CD1c-positive myeloid dendritic cell (primary cell): ENCODE measurements around the gene MS4A10.
"Not testable (repeated sequence)": the region's sequence is repeated elsewhere in the genome, so short reads cannot be mapped to it uniquely, and the experiment has no call there.

Source experiments
- DNase-seq: peaks from one replicate; pipeline ENCODE4 v3.0.0-alpha.2; 2016; ENCODE audit errors: extremely low spot score

The MS4A10 gene

DNA sequence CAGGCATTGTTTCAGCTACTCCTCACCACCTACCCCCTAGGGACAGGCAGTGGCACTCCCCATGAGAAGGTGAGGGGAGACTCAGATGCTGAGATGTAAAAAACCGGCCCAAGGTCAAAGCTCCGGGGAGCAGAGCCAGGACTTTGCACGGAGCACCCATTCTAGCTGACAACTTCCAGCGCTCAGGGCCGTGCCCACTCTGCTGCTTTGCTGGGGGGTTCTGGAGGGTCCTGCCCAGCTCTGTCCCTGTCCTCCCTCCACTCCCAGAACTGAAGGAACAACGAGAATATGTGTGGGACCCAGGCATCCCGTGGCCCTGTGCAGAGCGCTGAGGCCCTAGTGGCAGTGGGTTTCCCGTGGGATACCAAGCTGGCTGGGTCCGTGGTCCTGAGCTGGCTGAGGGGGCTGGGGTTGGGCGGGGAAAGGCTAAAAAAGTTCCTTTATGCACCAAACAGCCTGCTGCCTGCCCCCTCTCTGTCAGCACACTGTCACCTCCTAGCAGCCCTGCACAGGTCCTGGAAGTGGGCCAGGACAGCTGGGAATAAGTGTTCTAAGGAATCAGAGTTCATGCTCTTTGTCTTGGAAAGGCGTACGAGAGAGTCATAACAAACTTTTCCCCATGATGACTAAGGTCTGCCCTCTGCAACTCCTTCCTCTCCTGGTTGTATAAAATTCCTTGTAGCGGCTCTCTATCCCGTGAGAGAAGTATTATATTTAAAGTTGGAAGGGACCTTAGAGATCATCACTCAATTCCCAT is 1.9 kb downstream of the MS4A10 start:
- DNase-seq, result no peak

DNA sequence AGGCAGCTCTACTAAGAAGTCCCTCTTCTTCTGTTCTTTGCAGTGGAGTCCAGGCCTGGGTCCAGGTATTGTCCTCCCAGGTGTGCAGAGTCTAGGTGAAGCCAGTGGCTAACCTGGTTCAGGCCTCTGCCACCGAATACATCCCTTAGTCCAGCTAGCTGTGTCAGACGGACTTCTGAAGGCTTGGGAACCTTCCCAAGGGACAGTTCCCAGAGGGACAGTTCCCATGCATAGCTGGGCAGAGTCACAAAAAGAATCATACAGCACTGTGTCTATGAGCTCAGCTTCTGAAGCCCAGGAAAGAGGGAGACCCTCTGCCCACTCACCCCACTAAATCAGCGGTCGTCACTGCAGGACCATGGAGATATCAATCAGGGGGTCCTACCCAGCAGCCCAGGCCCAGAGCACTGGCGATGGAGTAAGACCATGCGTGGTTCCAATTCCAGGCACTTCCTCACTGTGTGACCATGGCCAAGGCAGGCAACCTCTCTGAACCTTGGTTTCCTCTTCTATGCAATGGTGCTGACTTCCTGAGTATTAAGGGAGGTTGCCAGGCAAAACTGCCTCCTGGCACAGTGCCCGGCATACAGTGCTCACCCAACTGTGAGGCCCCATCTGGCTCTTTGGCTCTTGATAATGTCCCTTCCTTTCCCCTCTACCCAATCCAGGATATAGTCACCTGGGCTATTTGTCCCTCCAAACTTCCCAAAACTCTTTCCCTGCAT is 3.4 kb downstream of the MS4A10 start:
- no peak for DNase-seq

DNA sequence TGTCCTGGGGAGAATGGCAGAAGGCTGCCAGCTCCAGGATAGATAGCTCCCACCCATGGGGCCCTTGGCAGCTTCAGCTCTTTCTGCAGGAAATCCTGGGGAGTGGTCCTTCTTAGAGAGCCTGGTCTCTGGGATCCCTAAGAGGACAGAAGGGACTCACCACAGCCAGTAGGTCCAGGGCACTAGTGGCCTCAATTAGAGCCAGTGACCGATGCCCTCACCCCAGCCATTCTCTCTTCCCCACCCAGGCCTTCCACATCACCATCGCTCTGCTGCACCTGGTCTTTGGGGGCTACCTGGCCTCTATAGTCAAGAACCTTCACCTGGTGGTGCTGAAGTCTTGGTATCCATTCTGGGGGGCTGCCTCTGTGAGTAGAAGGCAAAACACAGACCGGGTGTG is 5.6 kb downstream of the MS4A10 start:
- no peak for DNase-seq

DNA sequence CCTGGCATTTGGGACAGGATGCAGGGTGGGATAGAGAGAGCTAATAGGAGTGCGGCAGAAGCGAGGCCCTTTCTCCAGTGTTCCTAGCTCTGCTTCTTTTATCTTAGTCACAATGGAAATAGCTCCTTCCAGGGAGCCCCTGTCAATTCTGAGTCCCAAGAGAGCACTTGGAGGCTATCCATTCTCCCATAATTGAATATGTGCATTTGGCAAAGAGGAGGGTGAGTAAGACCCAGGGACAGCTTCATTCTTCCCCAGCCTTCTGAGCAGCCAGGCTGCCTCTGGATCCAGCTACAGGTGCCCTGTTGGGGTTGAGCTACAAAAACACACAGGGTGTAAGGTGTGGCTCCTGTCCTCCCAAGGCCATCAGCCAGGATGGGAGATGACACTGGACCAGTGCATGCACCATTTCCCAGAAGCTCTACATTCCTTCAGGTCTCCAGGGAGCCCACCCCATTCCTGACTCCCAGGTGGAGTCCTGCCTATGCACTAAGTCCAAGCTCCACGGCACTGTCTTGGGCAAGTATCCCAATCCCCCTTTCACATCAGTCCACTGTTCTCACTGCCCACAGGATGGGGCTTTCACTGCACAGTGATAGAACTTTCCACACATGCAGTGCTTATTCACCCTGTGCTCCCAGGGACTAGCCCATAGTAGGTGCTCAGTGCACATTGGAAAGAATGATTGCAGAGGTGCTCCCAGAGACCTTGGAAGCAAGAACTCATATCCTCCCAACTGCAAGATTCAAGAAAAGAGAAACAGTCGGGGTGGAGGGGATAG is 6.2 kb downstream of the MS4A10 start:
- no peak for DNase-seq

DNA sequence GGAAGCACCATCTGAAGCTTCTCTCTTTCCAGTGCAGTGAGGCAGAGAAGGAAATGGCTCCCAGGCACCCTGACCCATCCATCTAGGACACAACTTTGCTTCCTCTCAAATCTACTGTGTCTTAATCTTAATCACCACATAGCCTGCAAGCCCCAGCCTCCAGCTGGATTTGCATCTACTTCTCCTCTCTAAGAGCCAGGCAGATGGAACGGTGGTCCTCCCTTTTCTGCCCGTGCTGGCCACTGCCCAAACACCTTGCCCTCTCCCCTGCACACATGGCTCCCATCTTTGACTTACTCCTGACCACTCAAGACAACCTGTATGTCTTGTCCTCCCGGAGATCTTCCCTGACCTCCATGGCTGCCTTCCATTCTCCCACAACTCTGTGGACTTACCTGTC is 7.4 kb downstream of the MS4A10 start:
- no peak for DNase-seq

DNA sequence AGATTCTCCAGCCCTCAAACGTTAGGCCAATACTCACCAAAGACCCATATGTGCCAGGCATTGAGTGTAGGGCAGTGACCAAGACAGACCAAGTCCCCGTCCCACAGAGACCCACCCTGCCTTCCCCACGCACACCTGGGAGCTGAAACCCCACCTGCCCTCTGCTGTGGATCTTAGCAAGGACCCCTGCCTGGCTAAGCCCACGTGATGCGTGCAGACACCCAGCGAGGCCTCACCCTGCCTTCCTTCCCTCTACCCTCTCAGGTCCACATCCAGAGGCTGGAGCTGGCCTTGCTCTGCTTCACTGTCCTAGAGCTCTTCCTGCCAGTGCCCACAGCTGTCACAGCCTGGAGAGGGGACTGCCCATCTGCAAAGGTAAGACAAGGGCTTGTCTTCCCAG is 10.2 kb downstream of the MS4A10 start:
- no peak for DNase-seq

DNA sequence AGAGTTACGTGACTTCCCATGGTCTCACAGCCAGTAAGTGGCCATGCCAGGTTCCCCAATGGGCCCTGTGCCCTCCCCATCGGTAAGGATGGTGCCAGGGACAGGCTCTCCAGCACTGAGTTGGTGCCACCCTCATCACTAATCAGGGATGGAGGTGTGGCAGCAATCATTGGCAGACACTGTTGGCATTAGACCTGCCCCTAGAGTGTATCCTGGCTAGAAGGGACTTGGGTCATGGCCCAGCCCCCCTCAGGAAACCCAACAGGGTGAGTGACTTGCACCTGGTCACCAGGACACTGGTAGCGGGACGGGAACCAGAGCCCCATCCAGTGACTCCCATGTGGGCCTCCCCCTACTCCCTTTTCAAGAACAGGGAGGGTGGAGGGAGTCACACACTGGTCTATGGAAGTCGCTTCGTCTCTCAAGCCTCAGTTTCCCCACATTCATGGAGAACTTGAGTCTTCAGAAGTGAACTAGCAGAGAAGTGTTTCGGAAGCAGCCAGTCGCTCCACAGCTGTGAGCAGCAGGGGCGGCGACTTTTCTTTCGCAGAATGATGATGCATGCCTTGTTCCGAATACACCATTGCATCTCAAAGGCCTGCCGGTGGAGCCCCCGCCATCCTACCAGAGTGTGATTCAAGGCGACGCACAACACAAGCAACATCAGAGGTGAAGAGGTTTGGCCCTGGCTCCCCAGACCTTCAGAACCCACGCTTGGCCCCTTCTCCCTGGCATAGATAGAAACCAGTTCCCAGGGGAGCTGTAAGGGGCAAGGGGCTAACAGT is 12.9 kb downstream of the MS4A10 start:
- DNase-seq, result no peak

DNA sequence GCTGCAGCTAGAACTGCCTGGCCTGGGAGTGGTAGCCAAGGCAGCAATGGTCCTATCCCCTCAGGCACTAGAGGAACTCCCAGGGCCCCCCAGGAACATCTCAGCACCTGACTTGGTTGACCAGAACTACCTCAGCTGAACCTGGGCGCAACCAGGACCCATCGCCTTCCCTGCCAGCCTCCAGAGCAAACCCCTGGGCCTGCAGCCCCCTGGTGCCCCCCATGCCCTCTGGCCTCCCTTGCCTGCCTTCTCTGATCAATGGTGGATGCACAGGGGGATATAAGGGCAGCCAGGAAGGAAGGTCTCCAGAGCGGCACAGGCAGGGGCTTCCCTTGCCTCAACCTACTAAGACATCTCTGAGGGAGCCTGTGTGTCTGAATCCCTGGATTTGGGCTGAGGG is 13.5 kb downstream of the MS4A10 start:
- DNase-seq, result no peak

DNA sequence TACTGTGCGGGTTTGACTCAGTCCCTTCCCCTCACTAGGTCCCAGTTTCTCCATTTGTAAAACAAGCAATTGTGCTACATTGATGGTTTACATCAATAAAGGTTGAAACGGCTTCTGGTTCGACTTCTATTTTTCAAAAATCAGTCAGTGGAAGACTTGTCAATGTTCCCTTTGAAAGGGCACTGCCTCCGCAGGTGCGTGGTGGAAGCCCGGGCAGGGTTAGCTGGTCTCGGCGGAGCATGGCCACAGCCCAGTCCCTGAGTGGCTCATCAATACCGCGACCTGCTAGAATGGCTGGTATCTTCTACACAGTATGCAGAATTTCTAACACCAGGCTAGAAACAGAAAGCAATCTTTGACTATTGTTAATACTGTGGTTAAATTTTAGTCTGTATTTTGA is 16.1 kb downstream of the MS4A10 start:
- DNase-seq, result no peak

DNA sequence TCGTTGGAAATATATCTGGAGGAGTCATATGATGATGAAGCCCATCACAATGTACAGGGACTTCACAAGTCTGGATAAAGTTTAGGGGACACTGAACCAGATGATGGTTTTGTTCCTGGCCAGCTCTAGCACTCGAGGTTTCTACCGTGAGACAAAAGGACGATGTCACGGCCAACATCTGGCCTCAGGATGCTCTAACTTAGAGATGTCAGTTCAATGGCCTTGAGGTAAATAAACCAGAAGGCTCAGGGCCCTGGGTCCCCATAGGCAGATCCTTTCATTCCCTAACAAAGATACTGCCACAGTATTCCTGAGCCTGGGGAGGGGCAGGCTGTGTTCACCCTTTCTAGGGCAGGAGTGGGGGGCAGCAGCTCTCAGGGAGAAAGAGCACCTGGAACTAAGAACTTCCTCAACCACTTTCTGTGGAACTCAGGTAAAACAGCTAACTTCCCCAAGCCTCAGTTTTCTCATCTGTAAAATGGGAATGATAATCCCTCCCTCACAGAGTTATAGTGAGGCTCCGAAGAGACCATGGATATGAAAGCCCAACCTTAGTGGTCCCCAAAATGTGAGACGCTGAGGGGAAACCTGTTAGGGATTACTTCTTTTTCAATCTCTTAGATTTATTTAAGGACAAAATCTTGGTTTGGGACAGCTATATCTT is 18.3 kb downstream of the MS4A10 start:
- DNase-seq, result no peak

DNA sequence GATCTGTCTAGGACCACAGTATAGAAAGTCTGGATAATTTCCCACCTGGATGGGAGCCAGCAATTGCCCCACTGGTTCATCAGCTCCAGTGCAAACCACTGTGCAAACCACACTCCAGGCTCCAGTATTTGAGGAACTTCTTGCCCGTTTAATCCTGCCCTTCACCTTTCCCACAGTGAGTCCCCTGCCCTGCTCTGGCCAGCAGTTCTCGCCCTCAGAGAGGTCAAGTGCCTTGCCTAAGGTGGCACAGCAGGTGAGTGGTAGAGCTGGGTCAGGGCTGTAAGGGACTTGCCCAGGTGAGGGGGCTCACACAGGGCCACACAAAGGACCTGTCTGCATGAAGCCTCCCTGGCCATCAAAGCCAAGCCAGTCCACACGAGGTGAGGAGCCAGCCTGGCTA is 24.1 kb downstream of the MS4A10 start:
- DNase-seq, result no peak

DNA sequence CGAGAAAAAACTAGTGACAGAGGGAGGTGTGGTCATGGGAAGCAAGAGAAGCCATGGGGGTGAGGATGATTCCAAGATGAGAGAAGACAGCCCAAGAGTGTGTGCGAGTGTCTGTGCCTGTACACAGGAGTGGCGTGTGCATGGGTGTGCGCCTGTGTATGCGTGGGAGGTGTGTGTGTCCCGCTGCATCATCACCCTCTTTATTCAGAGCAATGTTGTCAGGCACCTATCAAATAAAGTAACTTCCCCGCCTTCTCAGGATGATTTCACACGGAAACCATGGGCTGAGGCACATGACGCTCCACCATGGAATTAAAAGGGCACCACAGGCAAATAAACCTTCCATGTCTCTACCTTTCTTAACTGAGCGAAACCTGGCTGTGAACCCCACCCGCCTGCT is 24.6 kb downstream of the MS4A10 start:
- no peak for DNase-seq

DNA sequence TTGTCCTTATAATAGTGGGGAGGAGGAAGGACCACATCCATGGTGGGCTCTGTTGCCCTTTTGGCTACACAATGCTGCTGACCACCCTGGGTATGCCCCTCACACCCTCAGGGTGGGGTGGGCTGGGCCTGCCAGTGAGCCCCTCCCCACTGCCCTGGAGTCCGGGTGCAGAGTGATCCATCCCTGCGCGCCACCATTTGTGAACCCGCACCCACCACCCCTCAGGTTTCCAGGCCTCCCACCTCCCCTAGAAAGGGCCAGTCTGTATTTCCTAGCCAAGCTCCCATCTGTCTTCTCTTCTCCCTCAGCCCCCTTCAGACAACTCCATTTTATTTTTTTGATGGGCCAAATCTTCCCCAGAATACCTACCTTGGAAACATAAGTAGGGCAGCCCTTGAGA is 25.0 kb downstream of the MS4A10 start:
- no peak for DNase-seq

DNA sequence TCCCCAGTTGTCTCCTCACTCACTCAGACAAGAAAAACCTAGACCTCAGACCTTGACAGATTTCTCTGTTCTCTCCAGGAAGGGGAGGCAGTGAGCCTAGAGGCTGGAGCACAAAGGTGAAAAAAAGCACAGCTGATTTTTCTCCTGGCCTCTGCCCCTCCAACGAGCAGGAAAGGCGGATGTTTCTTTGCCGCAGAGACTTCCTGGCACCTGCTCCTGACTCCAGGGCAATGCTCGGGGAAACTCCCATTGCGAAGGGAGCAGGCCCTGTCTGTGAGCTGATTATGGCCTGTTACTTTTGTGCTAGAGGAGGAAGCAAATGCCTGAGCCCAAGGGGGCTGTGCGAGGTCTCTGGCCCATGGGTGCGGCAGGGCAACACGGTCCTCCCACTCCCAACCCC is 25.4 kb downstream of the MS4A10 start:
- no peak for DNase-seq

DNA sequence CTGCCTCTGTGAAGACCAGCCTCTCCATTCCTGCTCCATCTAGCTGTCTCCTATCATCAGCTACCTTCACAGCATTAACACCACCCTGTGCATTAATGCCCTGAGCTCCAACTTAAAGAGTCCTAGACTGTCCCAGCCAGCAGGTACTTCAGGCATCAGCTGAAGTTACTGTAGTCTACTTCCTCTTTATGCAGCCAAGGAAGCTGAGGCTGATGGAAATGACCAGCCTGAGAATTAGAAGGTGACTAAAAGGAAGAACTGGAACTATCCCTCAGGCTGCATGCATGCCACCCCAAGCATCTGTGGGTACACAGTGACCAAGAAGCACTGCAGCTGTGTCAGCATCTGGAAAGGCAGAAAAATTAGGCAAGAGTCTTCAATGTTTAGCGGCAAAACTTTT is 28.2 kb downstream of the MS4A10 start:
- DNase-seq, result peak; percentile 55

DNA sequence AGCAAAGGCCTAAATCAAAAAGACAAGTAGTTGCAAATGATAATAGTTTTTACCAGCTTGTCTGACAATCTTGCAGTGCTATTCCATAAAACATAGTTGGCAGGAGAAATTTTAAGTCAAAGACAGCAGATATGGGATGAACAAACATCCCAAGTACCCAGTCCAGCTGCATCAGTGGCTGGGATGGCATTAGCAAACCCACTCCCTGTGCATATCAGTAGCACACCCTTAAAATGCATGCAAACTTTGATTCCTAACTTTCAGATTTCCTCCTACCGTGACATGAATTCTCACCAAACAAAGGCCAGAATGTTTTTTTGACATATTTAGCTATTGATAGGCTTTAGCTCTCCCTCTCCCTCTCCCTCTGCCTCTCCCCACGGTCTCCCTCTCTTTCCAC is 29.0 kb downstream of the MS4A10 start:
- DNase-seq, result no peak

DNA sequence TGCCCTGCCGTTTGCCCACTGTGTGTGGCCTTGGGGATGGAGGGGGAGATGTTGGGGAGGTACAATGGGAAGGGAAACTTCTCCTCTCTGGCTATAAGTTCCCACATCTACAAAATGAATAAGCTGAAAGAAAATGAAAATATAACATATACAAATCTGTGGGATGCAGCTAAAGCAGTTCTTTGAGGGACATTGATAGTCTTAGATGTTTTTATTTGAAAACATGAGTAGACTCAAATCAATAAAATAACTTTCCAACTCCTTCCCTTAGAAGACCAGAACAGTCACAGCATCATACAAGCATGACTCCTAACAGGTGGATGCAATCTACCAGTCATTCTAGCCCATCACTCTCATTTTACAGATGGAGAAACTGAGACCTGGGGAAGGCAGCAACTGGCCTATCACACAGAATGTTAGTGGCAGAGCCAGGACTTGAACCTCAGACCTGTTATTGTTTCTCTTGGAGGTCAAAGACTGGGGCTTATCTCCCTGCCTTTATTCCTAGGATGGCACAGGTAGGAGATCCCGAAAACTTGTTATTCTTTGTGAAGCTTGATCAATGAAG is 31.5 kb downstream of the MS4A10 start:
- DNase-seq, result no peak

DNA sequence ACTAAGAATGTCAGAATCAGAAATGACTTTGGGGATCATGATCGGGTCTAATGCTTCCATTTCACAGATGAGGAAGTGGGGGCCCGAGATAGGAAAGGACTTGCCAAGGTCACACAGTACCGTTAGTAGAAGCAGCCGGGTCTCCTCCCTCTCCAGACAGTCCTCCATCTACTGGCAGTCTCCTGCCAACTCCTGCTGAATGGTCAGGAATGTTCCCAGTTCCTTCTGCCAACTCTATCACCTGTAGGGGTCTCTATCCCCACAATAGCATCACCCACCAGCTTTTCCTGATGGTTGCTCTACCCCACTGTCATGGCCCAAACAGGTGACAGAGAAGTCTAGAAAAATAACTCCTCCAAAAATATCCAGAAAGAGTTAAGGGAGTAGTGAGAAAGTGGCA is 32.9 kb downstream of the MS4A10 start:
- no peak for DNase-seq

DNA sequence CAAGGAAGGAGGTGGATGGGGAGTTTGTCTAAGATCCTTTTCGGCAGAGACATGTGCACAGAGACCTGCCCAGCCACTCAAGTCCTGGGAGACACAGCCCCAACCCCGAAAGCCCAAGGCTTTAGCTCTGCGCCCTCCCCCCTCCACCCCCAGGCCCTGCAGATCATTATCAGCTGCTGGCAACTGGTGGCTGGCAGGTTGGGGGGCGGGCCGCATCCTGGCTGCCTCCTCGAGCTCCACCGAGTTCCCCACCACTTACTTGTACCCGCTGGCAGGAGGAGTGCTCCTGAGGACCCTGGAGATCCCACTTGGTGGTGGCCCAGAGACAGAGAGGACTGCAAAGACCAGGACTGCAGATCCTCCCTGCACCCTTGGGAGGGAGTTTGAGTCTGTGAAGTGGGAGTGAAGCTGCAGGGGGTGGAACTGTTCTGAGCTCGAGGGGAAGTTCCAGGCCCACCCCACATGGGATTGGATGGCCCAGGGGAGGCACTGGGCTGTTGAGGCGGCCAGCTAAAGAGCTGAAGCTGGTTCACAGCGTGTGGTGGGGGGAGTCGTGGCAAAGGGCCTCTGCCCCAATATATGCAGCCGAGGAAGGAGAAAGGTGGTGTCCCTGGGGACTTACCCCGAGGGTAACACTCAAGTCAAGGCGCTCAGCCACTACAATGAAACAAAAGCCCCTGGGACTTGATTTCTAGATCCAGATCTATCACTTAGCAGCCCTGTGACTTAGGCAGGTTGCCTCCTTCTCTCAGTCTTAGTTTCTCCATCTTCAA is 36.9 kb downstream of the MS4A10 start:
- DNase-seq, result no peak

DNA sequence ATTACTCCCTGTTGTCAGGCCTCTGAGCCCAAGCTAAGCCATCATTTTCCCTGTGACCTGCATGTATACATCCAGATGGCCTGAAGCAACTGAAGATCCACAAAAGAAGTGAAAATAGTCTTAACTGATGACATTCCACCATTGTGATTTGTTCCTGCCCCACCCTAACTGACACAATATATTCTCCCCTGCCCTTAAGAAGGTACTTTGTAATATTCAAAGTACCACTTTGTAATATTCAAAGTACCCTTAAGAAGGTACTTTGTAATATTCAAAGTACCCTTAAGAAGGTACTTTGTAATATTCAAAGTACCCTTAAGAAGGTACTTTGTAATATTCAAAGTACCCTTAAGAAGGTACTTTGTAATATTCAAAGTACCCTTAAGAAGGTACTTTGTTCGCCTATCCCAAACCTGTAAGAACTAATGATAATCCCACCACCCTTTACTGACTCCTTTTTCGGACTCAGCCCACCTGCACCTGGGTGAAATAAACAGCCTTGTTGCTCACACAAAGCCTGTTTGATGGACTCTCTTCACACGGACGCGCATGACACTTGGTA is 38.7 kb downstream of the MS4A10 start:
- not testable (repeated sequence) for DNase-seq
